Stomach (tissue), 9 donors: ENCODE results near the gene CCR4. TPM values are rescaled to one million over a fixed set of nuclear protein-coding genes. Genes with fewer than 3 reads are reported as not detected.

Source experiments
- DNase-seq, 2 donors: peaks; one replicate each; pipeline versions ENCODE4 v3.0.0 to v3.0.0-alpha.2; 2013 to 2019
- H3K27ac ChIP-seq, 5 donors: fragments of 200-600 bp in 4 of 5; sonication (generic) in 4 of 5; one replicate each; pipeline ENCODE4 v1.5.1; 2013 to 2019; ENCODE audit warnings: mild to moderate bottlenecking in 1 of 5, moderate library complexity in 1 of 5
- H3K27me3 ChIP-seq, 3 donors: fragments of 200-600 bp; sonication (generic); one replicate each; pipeline ENCODE4 v1.5.1; 2017 to 2019; ENCODE audit warnings: mixed run types in 1 of 3
- H3K36me3 ChIP-seq, 4 donors: fragments of 200-600 bp; sonication (generic); 1 replicate in 3 of 4; 2 replicates in 1 of 4; pipeline ENCODE4 v1.5.1; 2016 to 2019
- H3K4me1 ChIP-seq, 4 donors: fragments of 200-600 bp; sonication (generic); one replicate each; pipeline ENCODE4 v1.5.1; 2016 to 2019
- H3K4me3 ChIP-seq, 4 donors: fragments of 200-600 bp; sonication (generic) in 3 of 4; one replicate each; pipeline ENCODE4 v1.5.1; 2016 to 2019; ENCODE audit warnings: mild to moderate bottlenecking in 1 of 4
- H3K9me3 ChIP-seq, 4 donors: fragments of 200-600 bp; sonication (generic); one replicate each; pipeline ENCODE4 v1.5.1; 2016 to 2019
- EP300 ChIP-seq: sonication (generic); formaldehyde crosslinking; IDR thresholded peaks from one replicate; pipeline ENCODE4 v1.6.1; 2017; ENCODE audit warnings: antibody characterized with exemption
- POLR2A ChIP-seq, 4 donors: fragments of 450-650 bp; IDR thresholded peaks; one replicate each; pipeline ENCODE4 v1.6.1; 2016; ENCODE audit warnings: antibody characterized with exemption in 4 of 4, control low read depth in 2 of 4, mild to moderate bottlenecking in 1 of 4, moderate library complexity in 1 of 4
- POLR2AphosphoS5 ChIP-seq, 3 donors: sonication (generic); formaldehyde crosslinking; IDR thresholded peaks; one replicate each; pipeline ENCODE4 v1.6.1; 2016; ENCODE audit warnings: antibody characterized with exemption in 3 of 3
- WGBS, 5 donors: extraction: QIAGEN DNeasy Blood & Tissue Kit in 3 of 5; methylation state at CpG; one replicate each; pipeline versions ENCODE4 v1.1.5 to v1.1.7; 2013 to 2018; 5-methylcytosine and 5-hydroxymethylcytosine counted together
- intact Hi-C: fragments of 100-400 bp; cut with DNase I; formaldehyde crosslinking; loops from one replicate; pipeline ENCODE4 v1.15.1; 2023; ENCODE audit warnings: low total_unique reads
- polyA plus RNA-seq, 3 donors: library from polyadenylated mRNA; stranded (reverse); fragments of 200-250 nt; gene quantifications; one replicate each; pipeline ENCODE4 v1.2.3, GENCODE V29; 2013
- total RNA-seq, 5 donors: library from RNA; depleted of rRNA; stranded (reverse); fragments of >200 nt; gene quantifications; one replicate each; pipeline versions ENCODE4 v1.1.0 to v1.2.3, GENCODE V29; 2014 to 2016
- TF ChIP-seq, protein P1 (sequence below), 7 experiments: fragments of 450-650 bp in 4 of 7; fragments of 200-600 bp in 3 of 7; sonication (generic) in 3 of 7; IDR thresholded peaks; one replicate each; pipeline ENCODE4 v1.5.1; 2016 to 2019; ENCODE audit warnings: antibody characterized with exemption in 7 of 7, control low read depth in 2 of 7, mild to moderate bottlenecking in 1 of 7
- donor health status: healthy with polysubstance abuse.
- donor health status: Bipolar disorder and iron deficiency.
- donor health status: healthy.

CCR4 gene
- total and polyA plus RNA-seq, 8 donors = 0.15 to 1.1 (median 0.37) TPM; not detected in 4

DNA sequence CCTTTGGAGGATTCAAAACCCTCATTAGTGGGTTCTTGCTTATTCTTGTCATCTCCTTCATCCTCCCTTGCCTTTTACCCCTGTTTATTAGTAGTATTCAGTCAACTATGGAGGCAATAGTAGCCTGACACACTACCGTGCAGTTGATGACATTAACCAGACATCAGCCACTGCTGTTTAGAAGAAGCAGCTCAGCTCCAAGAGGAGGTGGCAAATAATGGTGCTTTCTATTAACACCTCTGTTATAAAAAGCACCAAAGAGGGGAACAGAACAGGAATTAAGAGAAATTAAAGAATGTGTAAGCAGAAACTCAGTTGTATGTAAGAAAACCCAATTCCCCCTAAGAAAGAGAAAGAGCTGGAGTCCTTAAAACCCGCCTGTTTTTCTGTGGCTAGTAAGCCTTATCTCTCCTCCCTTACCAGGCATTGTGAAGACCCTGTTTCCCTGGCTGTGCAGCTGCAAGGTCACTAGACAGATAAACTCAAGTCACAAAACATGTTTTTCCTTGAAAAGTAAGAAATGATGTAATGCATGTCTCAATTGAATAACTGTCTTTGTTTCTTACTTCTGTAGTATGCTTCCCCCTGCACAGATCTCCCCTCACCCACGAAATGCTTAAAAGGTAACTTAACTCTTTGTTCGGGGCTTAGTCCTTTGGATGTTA is 21.2 kb downstream of the CCR4 start:
- no peak for DNase-seq
- intact Hi-C loops = no loop called here
- H3K27me3 ChIP-seq = no peaks in the 10 kb centered on the region
- no peak for TF ChIP-seq EP300
- TF ChIP-seq, protein P1, sequence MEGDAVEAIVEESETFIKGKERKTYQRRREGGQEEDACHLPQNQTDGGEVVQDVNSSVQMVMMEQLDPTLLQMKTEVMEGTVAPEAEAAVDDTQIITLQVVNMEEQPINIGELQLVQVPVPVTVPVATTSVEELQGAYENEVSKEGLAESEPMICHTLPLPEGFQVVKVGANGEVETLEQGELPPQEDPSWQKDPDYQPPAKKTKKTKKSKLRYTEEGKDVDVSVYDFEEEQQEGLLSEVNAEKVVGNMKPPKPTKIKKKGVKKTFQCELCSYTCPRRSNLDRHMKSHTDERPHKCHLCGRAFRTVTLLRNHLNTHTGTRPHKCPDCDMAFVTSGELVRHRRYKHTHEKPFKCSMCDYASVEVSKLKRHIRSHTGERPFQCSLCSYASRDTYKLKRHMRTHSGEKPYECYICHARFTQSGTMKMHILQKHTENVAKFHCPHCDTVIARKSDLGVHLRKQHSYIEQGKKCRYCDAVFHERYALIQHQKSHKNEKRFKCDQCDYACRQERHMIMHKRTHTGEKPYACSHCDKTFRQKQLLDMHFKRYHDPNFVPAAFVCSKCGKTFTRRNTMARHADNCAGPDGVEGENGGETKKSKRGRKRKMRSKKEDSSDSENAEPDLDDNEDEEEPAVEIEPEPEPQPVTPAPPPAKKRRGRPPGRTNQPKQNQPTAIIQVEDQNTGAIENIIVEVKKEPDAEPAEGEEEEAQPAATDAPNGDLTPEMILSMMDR (IDR thresholded peaks at IDR 0.05) = no peak
- TF ChIP-seq POLR2A (IDR thresholded peaks at IDR 0.05) = no peak
- TF ChIP-seq POLR2AphosphoS5 (IDR thresholded peaks at IDR 0.05) = no peak
- no peak overlapping the region for H3K4me3 ChIP-seq
- no peaks in the 10 kb centered on the region for H3K9me3 ChIP-seq
- H3K36me3 ChIP-seq = no peaks in the 10 kb centered on the region
- peaks cover 0 to 13% (median 3%) of the 10 kb centered on the region in 4 donors for H3K4me1 ChIP-seq
- no peak overlapping the region for H3K27ac ChIP-seq
- WGBS, 5 donors = 85 to 92% (median 91%) methylated on average over 4 of the region's 4 CpGs

DNA sequence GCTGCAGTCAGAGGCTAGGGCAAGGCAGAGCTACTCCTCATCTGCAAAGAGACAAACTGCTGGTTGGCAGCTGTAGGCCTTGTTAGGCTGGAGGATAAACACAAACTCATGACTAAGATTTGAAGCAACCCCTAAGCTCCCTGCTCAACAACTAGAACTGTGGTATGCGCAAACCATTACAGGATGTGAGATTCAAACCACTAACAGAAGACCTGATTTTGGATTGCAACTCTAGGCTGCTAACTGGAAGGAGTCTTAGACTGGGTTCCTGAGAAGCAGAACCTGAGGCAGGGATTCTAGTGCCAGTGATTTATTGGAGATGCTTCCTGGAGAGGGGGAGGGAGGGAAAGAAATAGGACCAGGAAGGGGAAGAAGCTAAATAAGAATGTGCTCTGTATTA is 22.5 kb downstream of the CCR4 start:
- Histone ChIP-seq H3K27ac (no peak overlapping the region), H3K9me3 (no peaks in the 10 kb centered on the region), H3K27me3 (no peaks in the 10 kb centered on the region), H3K4me1 (peaks cover 0 to 11% (median 2%) of the 10 kb centered on the region in 4 donors), H3K4me3 (no peak overlapping the region), H3K36me3 (no peaks in the 10 kb centered on the region)
- DNase-seq = peak in 1 of 2 donors; percentile 33
- WGBS, 5 donors = 67 to 87% (median 73%) methylated on average over 1 of the region's 1 CpG
- intact Hi-C loops = no loop called here
- TF ChIP-seq EP300 (no peak), POLR2A (IDR thresholded peaks at IDR 0.05) (no peak), POLR2AphosphoS5 (IDR thresholded peaks at IDR 0.05) (no peak)
- TF ChIP-seq, protein P1 (IDR thresholded peaks at IDR 0.05) = no peak

DNA sequence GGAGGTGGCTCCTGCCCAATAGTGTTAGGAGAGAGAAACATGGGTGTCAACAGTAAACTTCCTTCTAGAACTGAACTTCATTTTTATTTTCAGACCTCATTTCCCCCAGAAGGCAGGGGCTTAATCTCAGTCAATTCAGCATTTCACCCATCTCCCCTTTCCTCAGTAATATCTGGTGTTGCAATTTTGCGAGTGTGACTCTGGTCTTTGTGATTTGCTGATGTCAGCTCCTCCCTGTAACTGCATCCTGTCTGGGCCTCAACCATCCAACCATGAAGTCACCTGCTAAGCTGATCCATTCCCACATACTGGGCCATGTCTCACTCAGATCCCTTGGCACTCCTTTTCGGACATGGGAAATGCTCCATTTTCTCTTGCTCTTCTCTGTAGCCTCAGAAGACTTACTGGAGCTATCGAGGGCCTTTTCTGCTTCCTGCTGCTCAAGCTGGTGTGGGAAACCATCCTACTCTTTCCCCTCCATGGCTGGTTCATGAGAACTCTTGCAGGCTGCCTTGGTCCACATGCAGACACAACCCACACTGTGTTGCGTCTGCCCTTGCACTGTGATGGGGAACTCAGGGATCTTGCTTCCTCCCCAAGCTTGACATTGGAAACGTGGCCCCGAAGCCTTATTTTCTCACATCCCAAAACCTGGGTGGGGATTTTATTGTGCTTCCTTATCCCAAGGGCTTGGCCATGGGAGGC is 24.6 kb downstream of the CCR4 start:
- H3K4me3 ChIP-seq = no peak overlapping the region
- no peak for TF ChIP-seq POLR2AphosphoS5 (IDR thresholded peaks at IDR 0.05)
- H3K36me3 ChIP-seq = no peaks in the 10 kb centered on the region
- intact Hi-C loops = no loop called here
- H3K27me3 ChIP-seq = no peaks in the 10 kb centered on the region
- DNase-seq = no peak
- WGBS, 5 donors = 86 to 92% (median 90%) methylated on average over 6 of the region's 6 CpGs
- H3K9me3 ChIP-seq = no peaks in the 10 kb centered on the region
- H3K4me1 ChIP-seq = no peaks in the 10 kb centered on the region
- no peak overlapping the region for H3K27ac ChIP-seq

DNA sequence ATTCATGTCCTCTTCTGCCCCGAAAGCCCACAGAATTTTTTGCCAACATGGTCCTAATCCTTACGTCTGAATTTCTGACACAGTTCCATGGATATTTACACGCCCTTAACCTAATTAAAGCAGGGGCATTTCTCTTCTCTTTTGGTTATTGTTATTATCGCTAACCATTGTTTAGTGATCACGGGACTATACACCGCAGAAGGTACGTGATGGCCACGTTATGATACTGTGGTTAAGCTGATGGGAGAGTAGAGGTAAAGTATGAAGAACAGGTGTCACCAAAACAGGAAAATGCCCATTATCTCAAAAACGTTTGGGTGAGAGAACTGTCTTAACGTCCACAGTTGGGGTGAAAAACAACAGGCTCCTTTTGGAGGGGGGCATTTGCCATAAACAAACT is 26.4 kb downstream of the CCR4 start:
- no peak for TF ChIP-seq POLR2A (IDR thresholded peaks at IDR 0.05)
- no peak for TF ChIP-seq EP300
- TF ChIP-seq, protein P1 (IDR thresholded peaks at IDR 0.05) = no peak
- TF ChIP-seq POLR2AphosphoS5 (IDR thresholded peaks at IDR 0.05) = no peak
- Histone ChIP-seq H3K4me1 (no peaks in the 10 kb centered on the region), H3K27me3 (no peaks in the 10 kb centered on the region), H3K36me3 (no peaks in the 10 kb centered on the region), H3K27ac (no peak overlapping the region), H3K4me3 (no peak overlapping the region), H3K9me3 (no peaks in the 10 kb centered on the region)
- intact Hi-C loops = no loop called here
- DNase-seq = no peak
- WGBS, 5 donors = 63 to 75% (median 70%) methylated on average over 10 of the region's 10 CpGs

DNA sequence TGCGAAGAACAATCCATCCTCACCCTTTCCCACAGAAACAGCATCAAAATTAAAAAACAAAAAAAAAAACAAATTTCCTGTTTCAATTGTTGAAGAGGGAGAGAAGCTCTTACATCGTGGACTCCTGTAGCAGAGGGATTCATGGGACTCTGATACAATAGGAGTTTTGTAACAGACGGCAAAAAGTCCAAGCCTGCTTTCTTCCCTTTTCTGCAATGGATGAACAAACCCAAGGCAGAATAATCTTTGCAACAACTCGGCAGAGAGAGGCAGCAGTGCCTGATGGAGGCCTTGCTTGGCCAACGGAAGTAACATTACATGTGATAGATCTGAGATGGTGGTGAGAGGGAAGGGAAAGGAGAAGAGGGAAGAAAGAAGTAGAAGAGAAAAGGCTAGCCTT is 26.9 kb downstream of the CCR4 start:
- H3K4me3 ChIP-seq = no peak overlapping the region
- no peak overlapping the region for H3K27ac ChIP-seq
- intact Hi-C loops = no loop called here
- H3K27me3 ChIP-seq = no peaks in the 10 kb centered on the region
- no peaks in the 10 kb centered on the region for H3K4me1 ChIP-seq
- TF ChIP-seq, protein P1 (IDR thresholded peaks at IDR 0.05) = no peak
- no peak for TF ChIP-seq POLR2AphosphoS5 (IDR thresholded peaks at IDR 0.05)
- H3K36me3 ChIP-seq = no peaks in the 10 kb centered on the region
- no peaks in the 10 kb centered on the region for H3K9me3 ChIP-seq
- WGBS, 5 donors = 81 to 85% (median 83%) methylated on average over 5 of the region's 5 CpGs
- DNase-seq = no peak
